ENCODE measurements around the gene VAPA.

DNA sequence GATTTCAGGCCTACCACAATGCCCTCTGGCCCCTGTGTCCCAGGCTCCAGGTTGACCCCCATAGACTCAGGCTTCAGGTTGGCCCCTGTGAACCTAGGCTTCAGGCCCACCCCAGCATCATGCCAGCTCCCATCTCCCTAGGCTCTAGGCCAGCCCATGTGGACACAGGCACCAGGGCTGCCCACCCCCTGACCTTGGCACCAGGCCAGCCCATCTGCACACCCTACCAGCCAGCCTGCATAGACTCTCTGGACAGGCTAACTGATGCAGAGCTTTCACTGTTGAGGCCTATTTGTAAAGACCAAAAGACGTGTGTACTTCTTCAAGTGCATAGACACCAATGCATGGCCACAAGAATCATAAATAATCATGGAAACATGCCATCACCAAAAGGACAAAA is 83.9 kb downstream of the VAPA start:
- no peak for TF ChIP-seq CTCF (IDR thresholded peaks at IDR 0.05 in 8 of 11, conservative IDR thresholded peaks at IDR 0.05 in 3 of 11)
- TF ChIP-seq POLR2AphosphoS5 (IDR thresholded peaks at IDR 0.05): no peak

Measured in spleen (tissue), 7 donors.